WTC11 (cell line): ENCODE data around the gene RASGRF2. TPM values are rescaled to one million over a fixed set of nuclear protein-coding genes. Genes with fewer than 3 reads are reported as not detected.

ENCODE experiments used
- ATAC-seq: fragments of 200-7000 bp; cut with Tn5 transposase; 2 replicates; pipeline ENCODE4 v1.10.0; 2021; ENCODE audit warnings: mild to moderate bottlenecking, moderate library complexity
- CTCF ChIA-PET: fragments of 300-600 bp; sonication (Branson Sonifier 250); formaldehyde crosslinking; loops from one replicate; lab custom pipeline; 2021; ENCODE audit warnings: antibody characterized with exemption; lab: Charles Lee
- POLR2A ChIA-PET: fragments of 350-600 bp; sonication (Branson Sonifier 250); formaldehyde crosslinking; loops from one replicate; lab custom pipeline; 2021; ENCODE audit warnings: antibody characterized with exemption; lab: Charles Lee
- DNase-seq: peaks from one replicate; pipeline ENCODE4 v3.0.0; 2021; ENCODE audit warnings: low spot score
- H3K27ac Mint-ChIP-seq: 2 replicates; pipeline ENCODE4 v1.8.0; 2021; ENCODE audit warnings: mixed read lengths
- H3K27me3 Mint-ChIP-seq: 2 replicates; pipeline ENCODE4 v1.8.0; 2021; ENCODE audit warnings: low read depth, mild to moderate bottlenecking, moderate library complexity, mixed read lengths
- H3K36me3 Mint-ChIP-seq: 2 replicates; pipeline ENCODE4 v1.8.0; 2021; ENCODE audit warnings: mixed read lengths
- H3K4me1 Mint-ChIP-seq: 2 replicates; pipeline ENCODE4 v1.8.0; 2022; ENCODE audit warnings: mixed read lengths
- H3K4me3 Mint-ChIP-seq: 2 replicates; pipeline ENCODE4 v1.8.0; 2021; ENCODE audit warnings: mild to moderate bottlenecking, moderate library complexity, mixed read lengths
- H3K9me3 Mint-ChIP-seq: 2 replicates; pipeline ENCODE4 v1.8.0; 2021; ENCODE audit warnings: mixed read lengths
- CREM ChIP-seq: sonication (generic); formaldehyde crosslinking; IDR thresholded peaks from 2 replicates; pipeline ENCODE4 v1.8.1; 2022; ENCODE audit warnings: mild to moderate bottlenecking, missing genetic modification reagents, moderate library complexity
- FOXK1 ChIP-seq: sonication (generic); formaldehyde crosslinking; IDR thresholded peaks from 2 replicates; pipeline ENCODE4 v1.8.0; 2022; ENCODE audit warnings: mild to moderate bottlenecking, moderate library complexity, missing genetic modification reagents
- FOXP1 ChIP-seq: sonication (generic); formaldehyde crosslinking; IDR thresholded peaks from 2 replicates; pipeline ENCODE4 v1.8.0; 2022; ENCODE audit warnings: missing genetic modification reagents, mild to moderate bottlenecking, moderate library complexity, borderline replicate concordance
- FOXP4 ChIP-seq: sonication (generic); formaldehyde crosslinking; IDR thresholded peaks from 2 replicates; pipeline ENCODE4 v1.8.0; 2022; ENCODE audit warnings: mild to moderate bottlenecking, missing genetic modification reagents
- GTF2I ChIP-seq: fragments of 250-450 bp; sonication (Bioruptor Pico); conservative IDR thresholded peaks from 2 replicates; pipeline ENCODE4 v1.4.0; 2021; ENCODE audit warnings: mild to moderate bottlenecking
- MYBL2 ChIP-seq: sonication (generic); formaldehyde crosslinking; IDR thresholded peaks from 2 replicates; pipeline ENCODE4 v1.8.1; 2023; ENCODE audit warnings: mild to moderate bottlenecking, moderate library complexity, missing genetic modification reagents
- NR1H2 ChIP-seq: sonication (generic); formaldehyde crosslinking; IDR thresholded peaks from 2 replicates; pipeline ENCODE4 v1.9.0; 2021; ENCODE audit warnings: mild to moderate bottlenecking, moderate library complexity, missing genetic modification reagents
- PREB ChIP-seq: sonication (generic); formaldehyde crosslinking; IDR thresholded peaks from 2 replicates; pipeline ENCODE4 v1.8.1; 2022; ENCODE audit warnings: mild to moderate bottlenecking, missing genetic modification reagents, moderate library complexity, borderline replicate concordance
- PRRX2 ChIP-seq: fragments of 250-450 bp; sonication (Bioruptor Pico); IDR thresholded peaks from 2 replicates; pipeline ENCODE4 v1.8.0; 2021; ENCODE audit warnings: mild to moderate bottlenecking
- SOX15 ChIP-seq: fragments of 250-450 bp; sonication (Bioruptor Pico); IDR thresholded peaks from 2 replicates; pipeline ENCODE4 v1.9.0; 2021; ENCODE audit warnings: mild to moderate bottlenecking
- TEAD1 ChIP-seq: sonication (generic); formaldehyde crosslinking; IDR thresholded peaks from 2 replicates; pipeline ENCODE4 v1.8.0; 2022; ENCODE audit warnings: mild to moderate bottlenecking, missing genetic modification reagents
- ZNF219 ChIP-seq: sonication (generic); formaldehyde crosslinking; IDR thresholded peaks from 2 replicates; pipeline ENCODE4 v1.8.0; 2023; ENCODE audit warnings: missing genetic modification reagents, mild to moderate bottlenecking, borderline replicate concordance
- ZNF263 ChIP-seq: sonication (generic); formaldehyde crosslinking; IDR thresholded peaks from 2 replicates; pipeline ENCODE4 v1.8.1; 2022; ENCODE audit warnings: low read depth, mild to moderate bottlenecking, moderate library complexity, missing genetic modification reagents
- total RNA-seq: library from RNA; stranded (reverse); gene quantifications from 3 replicates; pipeline ENCODE4 v1.2.3, GENCODE V29; 2021
- TF ChIP-seq, protein P1 (sequence below): sonication (generic); formaldehyde crosslinking; IDR thresholded peaks from 2 replicates; pipeline ENCODE4 v1.8.1; 2023; ENCODE audit warnings: mild to moderate bottlenecking, missing genetic modification reagents, moderate library complexity
- TF ChIP-seq, protein P2 (sequence below): sonication (generic); formaldehyde crosslinking; conservative IDR thresholded peaks from 2 replicates; pipeline ENCODE4 v1.8.1; 2022; ENCODE audit warnings: mild to moderate bottlenecking, missing genetic modification reagents
- TF ChIP-seq, protein P3 (sequence below): fragments of 250-450 bp; sonication (Bioruptor Pico); IDR thresholded peaks from 2 replicates; pipeline ENCODE4 v2.1.2; 2022; ENCODE audit warnings: mild to moderate bottlenecking, moderate library complexity
- TF ChIP-seq, protein P4 (sequence below): sonication (generic); formaldehyde crosslinking; IDR thresholded peaks from 2 replicates; pipeline ENCODE4 v1.8.1; 2023; ENCODE audit warnings: mild to moderate bottlenecking, missing genetic modification reagents, moderate library complexity

The RASGRF2 gene
- total RNA-seq, 1 experiment from 2014 or later, result 17.6 TPM

- CTCF ChIA-PET, result no interaction called here
- Mint-ChIP-seq H3K27ac (no peak overlapping the region), H3K27me3 (no peaks in the 10 kb centered on the region), H3K9me3 (peaks cover under 1% of the 10 kb centered on the region; the same call in 1 of the 2 replicates), H3K36me3 (peaks cover 3% of the 10 kb centered on the region; the same call in 1 of the 2 replicates), H3K4me1 (peaks cover 5% of the 10 kb centered on the region), H3K4me3 (no peak overlapping the region)
- no peak for TF ChIP-seq FOXP1 (CRISPR knock-in tag)
- TF ChIP-seq FOXP4, result no peak
- no peak for TF ChIP-seq TEAD1
- no peak for TF ChIP-seq CREM (CRISPR knock-in tag)
- TF ChIP-seq, protein P1, sequence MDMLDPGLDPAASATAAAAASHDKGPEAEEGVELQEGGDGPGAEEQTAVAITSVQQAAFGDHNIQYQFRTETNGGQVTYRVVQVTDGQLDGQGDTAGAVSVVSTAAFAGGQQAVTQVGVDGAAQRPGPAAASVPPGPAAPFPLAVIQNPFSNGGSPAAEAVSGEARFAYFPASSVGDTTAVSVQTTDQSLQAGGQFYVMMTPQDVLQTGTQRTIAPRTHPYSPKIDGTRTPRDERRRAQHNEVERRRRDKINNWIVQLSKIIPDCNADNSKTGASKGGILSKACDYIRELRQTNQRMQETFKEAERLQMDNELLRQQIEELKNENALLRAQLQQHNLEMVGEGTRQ, result no peak
- TF ChIP-seq NR1H2 (CRISPR knock-in tag), result no peak
- TF ChIP-seq ZNF219 (CRISPR knock-in tag), result no peak
- TF ChIP-seq MYBL2 (CRISPR knock-in tag), result no peak
- TF ChIP-seq PRRX2 (CRISPR knock-in tag), result no peak
- TF ChIP-seq, protein P2, sequence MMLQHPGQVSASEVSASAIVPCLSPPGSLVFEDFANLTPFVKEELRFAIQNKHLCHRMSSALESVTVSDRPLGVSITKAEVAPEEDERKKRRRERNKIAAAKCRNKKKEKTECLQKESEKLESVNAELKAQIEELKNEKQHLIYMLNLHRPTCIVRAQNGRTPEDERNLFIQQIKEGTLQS (CRISPR knock-in tag), result no peak
- TF ChIP-seq GTF2I (CRISPR knock-in tag), result no peak
- TF ChIP-seq, protein P3, sequence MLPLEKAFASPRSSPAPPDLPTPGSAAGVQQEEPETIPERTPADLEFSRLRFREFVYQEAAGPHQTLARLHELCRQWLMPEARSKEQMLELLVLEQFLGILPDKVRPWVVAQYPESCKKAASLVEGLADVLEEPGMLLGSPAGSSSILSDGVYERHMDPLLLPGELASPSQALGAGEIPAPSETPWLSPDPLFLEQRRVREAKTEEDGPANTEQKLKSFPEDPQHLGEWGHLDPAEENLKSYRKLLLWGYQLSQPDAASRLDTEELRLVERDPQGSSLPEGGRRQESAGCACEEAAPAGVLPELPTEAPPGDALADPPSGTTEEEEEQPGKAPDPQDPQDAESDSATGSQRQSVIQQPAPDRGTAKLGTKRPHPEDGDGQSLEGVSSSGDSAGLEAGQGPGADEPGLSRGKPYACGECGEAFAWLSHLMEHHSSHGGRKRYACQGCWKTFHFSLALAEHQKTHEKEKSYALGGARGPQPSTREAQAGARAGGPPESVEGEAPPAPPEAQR (CRISPR knock-in tag), result no peak
- TF ChIP-seq ZNF263 (CRISPR knock-in tag), result no peak
- TF ChIP-seq FOXK1 (CRISPR knock-in tag), result no peak
- no peak for ATAC-seq
- POLR2A ChIA-PET, result no interaction called here
- DNase-seq, result no peak
These were observed 200.9 kb downstream of the RASGRF2 start for GRCh38 chr5:81161012-81161601.

DNA sequence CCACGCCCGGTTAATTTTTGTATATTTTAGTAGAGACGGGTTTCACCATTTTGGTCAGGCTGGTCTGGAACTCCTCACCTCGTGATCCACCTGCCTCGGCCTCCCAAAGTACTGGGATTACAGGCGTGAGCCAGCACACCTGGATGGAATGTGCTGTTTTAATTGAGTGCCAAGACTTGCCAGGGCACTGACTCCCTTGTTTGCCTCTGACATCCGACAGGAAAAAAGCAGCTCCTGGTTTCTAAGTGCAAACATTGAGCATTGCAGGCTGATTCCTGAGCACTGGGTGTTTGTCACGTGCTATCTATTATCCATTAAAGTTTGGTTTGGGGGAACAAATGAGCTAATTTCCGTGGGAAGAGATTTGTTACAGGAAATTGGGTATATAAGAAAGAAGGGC, 202.3 kb downstream of the RASGRF2 start:
- ATAC-seq, result no peak
- Mint-ChIP-seq H3K27me3 (no peaks in the 10 kb centered on the region), H3K36me3 (no peaks in the 10 kb centered on the region), H3K9me3 (no peaks in the 10 kb centered on the region), H3K4me3 (no peak overlapping the region), H3K4me1 (peaks cover 5% of the 10 kb centered on the region), H3K27ac (no peak overlapping the region)
- TF ChIP-seq SOX15 (CRISPR knock-in tag), result no peak
- TF ChIP-seq PREB (CRISPR knock-in tag), result no peak
- TF ChIP-seq, protein P4, sequence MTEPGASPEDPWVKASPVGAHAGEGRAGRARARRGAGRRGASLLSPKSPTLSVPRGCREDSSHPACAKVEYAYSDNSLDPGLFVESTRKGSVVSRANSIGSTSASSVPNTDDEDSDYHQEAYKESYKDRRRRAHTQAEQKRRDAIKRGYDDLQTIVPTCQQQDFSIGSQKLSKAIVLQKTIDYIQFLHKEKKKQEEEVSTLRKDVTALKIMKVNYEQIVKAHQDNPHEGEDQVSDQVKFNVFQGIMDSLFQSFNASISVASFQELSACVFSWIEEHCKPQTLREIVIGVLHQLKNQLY (CRISPR knock-in tag), result no peak
- POLR2A ChIA-PET, result no interaction called here
- CTCF ChIA-PET, result no interaction called here
- no peak for DNase-seq
